NCI-H146 treated with DMSO at 0.1 percent for 48 hours (cell line): Measurements from ENCODE around the gene LRRC70.
"Not testable (repeated sequence)": the region's sequence is repeated elsewhere in the genome, so short reads cannot be mapped to it uniquely, and the experiment has no call there.

Source experiments
- DNase-seq: peaks from one replicate; lab custom pipeline; 2025; ENCODE audit not compliant: unreplicated experiment; lab: John Stamatoyannopoulos, UW

LRRC70 gene

DNA sequence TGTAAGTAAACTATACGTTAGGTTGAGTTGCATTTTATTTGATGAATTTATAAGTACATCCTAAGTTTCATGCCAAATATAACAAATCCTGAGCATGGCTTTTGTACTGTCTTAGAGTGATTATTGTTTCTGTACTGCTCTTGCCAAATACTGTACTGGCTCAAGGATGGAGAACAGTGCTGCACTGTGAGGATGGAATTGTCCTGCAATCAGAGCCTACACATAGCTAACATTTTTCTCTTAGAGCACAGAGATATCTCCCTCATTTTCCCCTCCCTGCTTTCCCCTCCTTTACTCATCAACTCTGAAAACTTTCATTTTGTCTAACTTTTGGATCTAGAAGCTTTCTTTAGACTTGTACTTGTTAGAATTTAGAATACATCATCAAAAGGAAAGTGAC, 28.3 kb downstream of the LRRC70 start:
- no peak for DNase-seq

DNA sequence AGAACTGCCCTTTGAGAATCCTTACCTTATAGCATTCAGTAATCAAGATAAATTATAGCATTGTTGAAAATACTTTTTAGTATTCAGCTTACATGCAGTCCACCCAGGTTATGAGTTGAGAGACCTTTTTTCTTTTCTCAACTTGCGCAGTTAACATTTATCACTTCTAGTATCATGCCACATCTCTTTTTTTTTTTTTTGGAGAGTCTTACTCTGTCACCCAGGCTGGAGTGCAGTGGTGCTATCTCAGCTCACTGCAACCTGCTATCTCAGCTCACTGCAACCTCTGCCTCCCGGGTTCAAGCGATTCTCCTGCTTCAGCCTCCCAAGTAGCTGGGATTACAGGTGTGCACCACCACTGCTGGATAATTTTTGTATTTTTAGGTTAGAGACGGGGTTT, 29.0 kb downstream of the LRRC70 start:
- no peak for DNase-seq

DNA sequence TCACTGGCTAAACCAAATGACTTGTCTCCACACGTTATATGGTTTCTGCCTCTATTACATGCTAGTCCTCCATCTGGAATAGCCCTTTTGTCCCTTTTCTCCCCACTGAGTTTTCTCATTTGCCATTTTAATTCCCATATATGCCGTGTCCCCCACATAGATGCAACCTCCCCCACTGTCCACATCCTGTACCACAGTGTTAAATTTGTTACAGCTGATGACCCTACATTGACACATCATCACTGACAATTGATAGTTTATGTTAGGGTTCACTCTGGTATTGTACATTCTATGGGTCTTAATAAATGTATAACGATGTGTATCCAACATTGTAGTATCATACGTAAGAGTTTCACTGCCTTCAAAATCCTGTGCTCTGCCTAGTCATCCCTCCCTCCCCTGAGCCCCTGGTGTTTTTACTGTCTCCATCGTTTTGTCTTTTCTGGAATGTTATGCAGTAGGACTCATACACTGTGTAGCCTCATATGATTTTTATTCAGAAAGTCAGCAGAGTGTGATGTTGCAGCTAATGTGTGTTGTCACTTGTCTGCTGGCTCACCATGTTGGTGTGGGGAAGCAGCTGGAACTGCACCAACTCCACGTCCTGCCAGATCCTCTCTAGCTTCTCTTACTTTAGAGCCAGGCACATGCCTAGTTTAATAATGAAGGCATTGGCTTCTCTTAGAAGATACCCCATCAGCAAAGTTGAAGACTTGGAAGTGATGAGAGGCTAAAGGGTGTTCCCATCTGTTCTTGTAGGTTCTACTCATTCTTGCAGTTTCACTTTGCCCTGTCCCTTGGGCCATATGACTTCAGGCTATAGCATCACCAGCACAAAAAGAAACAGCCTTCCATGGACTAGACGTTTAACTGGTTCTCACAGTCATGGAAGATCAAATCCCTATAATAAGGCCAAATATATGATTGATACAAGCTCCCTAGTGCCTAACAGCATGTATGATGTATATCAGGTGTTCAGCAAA, 30.2 kb downstream of the LRRC70 start:
- no peak for DNase-seq

DNA sequence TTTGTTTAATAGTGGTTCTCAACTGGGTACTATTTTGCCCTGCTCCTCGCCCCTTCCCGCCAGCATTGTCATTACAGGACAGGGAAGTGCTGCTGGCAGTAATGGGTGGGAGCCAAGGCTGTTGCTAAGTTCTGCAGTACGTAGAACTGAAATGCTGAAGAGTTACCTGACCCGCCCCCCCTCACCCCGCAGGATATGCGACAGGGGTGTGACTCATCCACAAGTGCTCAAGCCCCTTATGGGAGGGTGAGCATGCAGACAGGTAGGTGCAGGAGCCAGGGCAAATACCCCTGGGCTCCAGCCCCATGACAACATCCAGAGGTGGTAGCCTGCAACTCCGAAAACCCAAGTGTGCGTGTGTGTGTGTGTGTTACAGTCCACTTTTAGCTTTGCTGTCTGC, 35.7 kb downstream of the LRRC70 start:
- no peak for DNase-seq

DNA sequence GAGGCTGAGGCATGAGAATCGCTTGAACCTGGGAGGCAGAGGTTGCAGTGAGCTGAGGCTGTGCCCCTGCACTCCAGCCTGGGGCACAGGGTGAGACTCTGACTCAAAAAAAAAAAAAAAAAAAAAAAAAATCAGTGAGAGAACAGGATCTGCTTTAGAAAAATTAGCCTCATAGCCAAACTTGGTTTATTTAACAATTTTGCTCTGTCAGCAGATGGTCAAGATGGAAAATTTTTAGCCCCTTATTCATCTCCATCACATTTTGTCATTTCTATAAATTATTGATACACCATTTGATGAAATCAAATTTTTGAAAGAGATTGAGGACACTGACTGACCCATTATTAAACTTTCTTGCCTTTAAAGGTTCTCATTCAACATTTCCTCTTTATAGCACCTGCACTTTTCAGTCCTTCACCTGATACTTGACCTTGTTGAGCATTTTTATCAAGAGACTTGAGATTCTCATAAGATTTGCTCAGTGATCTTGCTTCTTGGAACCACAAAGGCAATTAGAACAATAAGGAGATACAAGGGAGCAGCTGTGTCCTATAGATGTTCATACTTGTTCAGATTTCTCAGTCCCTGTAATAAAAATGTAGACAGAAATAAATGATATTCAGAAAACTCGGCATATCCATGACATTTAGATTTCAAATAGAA, 38.1 kb downstream of the LRRC70 start:
- no peak for DNase-seq

DNA sequence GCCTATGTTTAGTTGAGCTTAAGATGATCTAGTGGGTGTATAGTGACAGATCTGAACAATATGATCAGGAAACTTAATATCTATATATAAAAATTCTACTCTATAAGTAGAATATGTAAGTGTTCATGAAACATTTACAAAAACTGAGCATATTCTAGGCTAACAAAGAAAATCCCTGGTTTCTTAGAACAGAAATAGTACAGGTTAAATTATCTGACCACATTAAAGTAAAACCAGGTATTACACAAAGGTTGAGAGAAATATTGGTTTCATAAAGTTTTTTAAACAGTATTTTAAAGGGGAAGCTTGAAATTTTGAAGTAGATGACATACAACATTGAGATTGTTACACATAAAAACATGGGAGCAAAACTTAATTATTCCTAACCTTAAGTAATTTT, 39.3 kb downstream of the LRRC70 start:
- no peak for DNase-seq

DNA sequence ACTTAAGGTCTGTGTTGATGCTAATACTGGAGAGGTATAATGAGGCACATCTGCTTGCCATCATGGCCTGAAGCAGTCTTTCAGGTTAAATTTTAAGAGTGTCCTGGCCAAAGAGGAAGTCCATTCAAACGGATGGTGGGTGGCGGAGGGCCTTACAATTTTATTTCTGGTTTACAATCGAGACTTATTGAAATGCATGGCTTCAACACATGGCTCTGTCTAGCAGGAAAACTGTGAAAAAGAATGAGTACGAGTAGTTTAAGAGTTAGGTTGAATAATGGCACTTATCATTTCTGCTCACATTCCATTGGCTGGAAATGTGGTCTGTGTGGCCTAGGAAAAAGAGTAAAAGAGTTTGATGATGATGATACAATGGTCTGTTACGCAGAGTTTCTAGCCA, 42.1 kb downstream of the LRRC70 start:
- DNase-seq, result no peak

DNA sequence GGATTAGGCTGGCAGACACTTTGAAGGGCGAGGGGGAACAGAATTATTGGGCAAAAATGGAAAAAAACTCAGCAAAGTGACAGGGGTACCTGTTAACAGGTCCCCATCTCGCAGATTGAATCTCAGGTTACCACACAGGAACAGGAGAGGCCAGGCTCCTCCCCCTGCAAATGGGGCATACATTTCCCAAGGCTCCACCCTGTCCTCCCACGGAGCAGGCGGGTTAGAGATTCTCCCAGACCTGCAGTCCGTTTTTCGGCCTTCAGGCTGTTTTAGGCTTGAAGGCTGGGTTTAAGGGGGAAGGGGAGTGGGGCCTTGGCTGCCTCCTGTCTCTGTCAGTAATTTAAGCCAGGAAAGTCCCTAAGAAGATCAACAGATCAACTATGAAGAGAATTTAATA, 42.7 kb downstream of the LRRC70 start:
- DNase-seq, result no peak

DNA sequence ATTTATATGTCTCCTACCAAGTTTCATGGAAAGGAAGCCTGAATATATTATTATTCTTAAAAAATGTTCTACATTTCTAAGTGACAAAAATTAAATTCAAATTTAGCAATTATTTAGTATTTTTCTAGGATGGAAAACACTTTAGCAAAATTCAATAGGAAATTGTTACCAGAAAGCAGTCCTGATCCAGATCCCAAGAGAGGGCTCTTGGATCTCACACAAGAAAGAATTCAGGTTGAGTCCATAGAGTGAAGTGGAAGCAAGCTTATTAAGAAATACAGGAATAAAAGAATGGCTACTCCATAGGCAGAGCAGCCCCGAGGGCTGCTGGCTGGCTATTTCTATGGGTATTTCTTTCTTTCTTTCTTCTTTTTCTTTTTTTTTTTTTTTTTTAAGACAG, 44.7 kb downstream of the LRRC70 start:
- no peak for DNase-seq

DNA sequence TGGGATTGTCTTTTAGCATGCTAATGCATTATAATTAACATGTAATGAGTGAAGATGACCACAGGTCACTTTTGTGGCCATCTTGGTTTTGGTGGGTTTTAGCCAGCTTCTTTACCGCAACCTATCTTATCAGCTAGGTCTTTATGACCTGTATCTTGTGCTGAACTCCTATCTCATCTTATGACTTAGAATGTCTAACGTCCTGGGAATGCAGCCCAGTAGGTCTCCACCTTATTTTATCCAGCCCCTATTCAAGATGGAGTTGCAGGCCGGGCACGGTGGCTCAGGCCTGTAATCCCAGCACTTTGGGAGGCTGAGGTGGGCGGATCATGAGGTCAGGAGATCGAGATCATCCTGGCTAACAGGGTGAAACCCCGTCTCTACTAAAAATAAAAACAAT, 45.8 kb downstream of the LRRC70 start:
- DNase-seq, result not testable (repeated sequence)

DNA sequence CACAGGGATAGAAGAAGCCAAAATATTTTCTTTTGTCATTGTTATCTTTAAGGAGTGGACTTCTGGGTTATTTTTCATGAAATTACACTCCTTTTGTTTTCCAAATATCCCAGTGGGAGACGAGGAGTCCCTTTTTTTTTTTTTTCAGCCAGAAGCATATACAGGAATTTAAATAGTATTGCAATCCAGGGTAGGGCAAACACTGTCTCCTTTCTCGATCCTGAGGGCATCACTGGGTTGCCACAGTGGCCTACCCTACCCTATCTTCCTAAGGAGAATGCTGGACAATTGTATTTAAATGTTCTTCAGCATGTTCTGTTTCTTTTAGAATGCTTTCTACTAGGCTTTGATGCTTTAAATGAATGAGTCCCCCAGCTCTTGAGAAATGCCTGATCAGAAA, 47.9 kb downstream of the LRRC70 start:
- no peak for DNase-seq

DNA sequence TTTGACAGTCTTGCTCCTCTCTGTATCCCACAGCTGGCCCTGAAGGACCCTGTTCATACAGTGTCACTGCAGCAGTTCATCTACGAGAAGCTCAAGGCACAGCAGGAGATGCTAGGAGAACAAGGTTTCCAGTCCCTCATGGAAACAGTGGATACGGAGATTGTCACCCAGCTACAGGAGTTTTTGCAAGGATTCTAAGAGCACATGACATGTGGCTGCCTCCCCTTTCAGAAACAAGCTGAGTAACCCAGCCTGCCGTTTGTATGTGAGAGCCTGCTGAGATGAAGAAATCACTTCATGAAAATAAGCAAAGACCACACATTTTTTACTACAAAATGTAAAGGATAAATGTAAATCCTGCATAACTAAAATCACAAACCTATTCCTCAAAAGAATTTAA, 48.5 kb downstream of the LRRC70 start:
- DNase-seq, result no peak

DNA sequence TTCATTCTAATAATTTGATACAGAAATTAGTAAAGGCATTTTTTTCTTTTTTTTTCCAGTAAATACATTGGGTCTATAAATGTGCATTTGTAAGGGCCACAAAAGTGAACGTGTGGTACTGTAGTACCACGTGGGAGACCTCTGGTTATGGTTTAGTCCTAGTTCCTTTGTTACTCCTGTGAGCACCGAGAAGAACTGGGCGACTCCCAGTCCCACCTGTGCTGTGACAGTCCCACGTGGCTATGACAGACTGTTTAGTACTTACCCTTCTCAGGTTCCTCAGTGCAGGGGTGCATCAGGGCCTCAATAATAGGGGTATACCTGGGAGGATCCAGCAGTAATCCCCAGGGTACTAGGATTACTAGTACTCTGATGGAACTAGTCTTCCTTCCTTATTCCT, 49.3 kb downstream of the LRRC70 start:
- DNase-seq, result no peak
